T-helper 9 cell (primary cell): Measurements from ENCODE around the gene WDR46.

Source experiments
- DNase-seq: peaks from one replicate; pipeline ENCODE4 v3.0.0-alpha.2; 2020

The WDR46 gene

GRCh38 chr6:33313105-33313708, 24.2 kb upstream of the WDR46 start:
- no peak for DNase-seq

- peak; percentile 80 for DNase-seq
Measured at GRCh38 chr6:33312361-33313104, 23.5 kb upstream of the WDR46 start.

DNA sequence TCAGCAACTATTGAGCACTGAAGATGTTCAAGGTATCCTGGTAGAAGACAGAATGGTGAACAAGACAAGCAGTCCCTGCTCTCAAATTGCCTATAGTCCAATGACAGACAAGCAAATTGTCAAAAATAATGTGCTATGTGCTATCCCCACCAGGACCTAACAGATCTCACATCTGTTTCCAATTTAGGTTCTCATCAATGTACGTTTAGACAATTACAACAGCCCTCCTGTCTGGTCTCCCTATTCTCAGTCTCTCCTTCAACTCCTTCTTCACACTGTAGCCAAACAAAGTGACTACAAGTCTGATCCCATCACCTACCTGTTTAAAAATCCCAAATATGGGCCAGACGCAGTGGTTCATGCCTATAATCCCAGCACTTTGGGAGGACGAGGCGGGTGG, 17.3 kb upstream of the WDR46 start:
- DNase-seq = no peak

DNA sequence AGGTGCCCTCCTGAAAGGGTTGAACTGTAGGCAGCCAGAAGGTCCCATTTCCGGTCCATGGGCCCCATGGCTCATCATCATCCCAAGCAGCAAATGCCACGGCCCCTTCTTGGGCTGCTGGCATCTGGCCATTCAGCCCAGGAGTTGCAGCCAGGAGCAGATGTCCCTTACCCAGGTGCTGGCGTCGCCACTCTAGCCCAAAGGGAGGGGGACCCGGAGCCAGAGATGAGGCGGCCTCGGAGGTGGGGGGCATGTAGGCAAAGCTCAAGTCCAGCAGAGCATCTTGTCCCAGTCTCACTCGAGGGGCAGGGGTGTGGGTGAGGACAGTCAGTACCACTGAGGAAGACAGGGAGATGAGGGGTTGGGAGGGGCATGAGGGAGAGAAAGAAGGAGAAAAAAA, 16.0 kb upstream of the WDR46 start:
- DNase-seq = no peak

- DNase-seq = no peak
Measured at GRCh38 chr6:33304216-33304615, 15.2 kb upstream of the WDR46 start.

DNA sequence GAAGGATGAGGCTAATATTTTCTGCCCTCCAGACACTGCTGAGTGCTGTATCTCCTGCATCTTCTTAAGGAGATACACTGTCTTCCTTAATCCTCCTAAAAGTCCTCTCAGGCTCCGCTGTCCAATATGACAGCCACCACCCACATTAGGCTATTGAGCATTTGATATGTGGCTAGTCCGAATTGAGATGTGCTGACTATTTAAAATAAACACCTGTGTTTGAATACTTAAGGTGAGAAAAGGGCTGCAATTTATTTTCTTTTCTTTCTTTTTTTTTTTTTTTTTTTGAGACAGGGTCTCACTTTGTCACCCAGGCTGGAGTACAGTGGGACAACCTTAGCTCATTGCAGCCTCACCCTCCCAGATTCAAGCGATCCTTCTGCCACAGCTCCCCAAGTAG, 12.8 kb upstream of the WDR46 start:
- no peak for DNase-seq

DNA sequence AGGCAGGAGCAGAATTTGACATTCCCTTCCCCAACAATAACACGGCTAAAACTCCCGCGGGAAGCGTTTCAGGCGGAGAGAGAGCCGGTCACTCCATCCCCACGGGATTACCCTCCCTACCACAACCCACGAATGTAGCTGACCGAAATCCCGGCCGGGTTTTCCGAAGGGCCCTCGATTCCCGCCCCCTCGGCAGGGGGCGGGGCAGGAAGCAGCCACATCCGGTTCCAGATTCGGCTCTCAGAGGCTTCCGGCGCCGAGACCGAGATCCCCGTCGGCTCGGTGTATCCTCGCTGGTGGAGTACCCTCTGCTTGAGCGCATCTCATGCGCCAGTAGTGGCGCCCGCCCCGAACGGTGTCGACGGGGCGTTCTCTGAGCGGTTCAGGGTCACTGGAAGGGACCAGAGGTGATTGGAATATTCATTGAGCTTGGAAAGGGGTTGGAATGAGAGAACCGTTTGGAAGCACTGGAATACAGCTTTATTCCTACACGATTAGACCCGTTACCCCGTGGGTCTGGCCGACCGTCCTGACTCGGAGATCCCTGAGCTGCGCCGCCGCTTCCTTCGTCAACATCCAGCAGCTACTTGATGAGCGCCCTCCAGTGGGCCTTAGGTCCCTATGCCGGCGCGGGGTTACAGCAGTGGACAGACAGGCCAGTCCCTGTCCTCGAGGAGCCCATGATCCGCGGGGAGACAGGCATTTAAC, 10.4 kb upstream of the WDR46 start:
- peak; percentile 93 for DNase-seq

GRCh38 chr6:33298773-33299236, 9.8 kb upstream of the WDR46 start, which contains the start of gene RGL2:
TSS of gene RGL2 (minus strand) at chr6:33298942. CDS start at chr6:33298610, 332 bp downstream.
- peak; percentile 55 for DNase-seq

DNA sequence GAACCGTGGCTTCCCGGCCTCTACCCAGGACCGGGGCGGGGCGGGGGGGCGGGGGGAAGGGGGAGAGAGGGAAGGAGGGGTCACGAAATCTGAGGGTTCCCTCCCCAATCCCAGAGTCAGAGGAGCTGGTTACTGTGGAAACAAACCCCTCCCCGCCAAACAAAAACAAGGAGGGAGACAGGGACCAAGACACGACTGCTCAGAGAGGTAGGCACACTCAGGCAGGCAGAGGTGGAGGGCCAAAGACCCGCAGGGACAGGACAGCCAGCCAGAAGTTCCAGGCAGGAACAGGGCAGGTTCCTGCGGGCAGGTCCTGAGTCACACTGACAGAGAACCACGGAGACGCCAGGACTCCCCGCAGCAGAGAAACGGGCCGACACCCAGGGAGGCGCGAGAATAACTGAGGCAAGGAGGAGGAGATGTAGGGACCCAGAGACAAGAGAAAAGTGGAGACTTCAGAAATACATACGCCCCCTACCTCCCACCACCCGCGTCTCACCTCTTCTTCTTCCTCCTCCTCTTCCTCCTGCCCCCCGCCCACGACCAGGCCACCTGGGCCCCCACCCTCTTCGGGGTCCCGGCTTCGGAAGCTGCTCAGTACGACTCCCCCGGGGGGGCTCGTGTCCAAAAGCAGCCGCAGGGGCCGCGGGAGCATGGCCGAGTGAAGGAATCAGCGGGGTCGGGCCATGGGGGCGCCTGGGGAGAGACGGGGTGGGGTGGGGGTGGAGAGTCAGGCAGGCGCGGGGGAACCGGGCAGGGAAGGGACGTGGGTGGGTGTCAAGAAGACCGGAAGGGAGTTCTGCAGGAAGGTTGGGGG, 9.1 kb upstream of the WDR46 start:
- DNase-seq = peak; percentile 54

DNA sequence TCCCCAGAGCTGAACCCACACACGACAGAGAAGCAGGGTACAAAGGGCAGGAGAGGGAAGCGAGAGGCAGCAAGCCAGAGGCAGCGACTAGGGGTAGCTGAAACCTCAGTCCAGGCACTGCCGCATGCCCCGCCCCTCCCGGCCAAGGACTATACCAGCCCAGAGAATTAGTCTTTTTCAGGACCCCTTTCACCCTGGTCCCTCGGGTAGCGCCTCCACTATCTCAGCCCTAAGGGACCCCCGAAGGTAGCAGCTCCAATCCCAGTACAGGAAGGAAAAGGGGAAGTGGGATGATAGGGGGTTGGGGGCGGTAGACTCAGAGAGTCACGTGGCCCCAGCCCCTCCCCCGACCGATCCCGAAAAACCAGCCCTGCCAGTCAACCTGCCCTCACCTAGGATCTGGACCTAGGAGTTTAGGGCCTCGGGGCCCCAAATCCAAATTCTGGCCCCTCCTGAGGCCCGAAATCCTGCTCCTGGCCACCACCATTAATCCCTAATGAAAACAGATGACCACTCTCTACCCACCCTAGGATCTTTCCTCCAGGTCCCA, 8.4 kb upstream of the WDR46 start:
- no peak for DNase-seq

DNA sequence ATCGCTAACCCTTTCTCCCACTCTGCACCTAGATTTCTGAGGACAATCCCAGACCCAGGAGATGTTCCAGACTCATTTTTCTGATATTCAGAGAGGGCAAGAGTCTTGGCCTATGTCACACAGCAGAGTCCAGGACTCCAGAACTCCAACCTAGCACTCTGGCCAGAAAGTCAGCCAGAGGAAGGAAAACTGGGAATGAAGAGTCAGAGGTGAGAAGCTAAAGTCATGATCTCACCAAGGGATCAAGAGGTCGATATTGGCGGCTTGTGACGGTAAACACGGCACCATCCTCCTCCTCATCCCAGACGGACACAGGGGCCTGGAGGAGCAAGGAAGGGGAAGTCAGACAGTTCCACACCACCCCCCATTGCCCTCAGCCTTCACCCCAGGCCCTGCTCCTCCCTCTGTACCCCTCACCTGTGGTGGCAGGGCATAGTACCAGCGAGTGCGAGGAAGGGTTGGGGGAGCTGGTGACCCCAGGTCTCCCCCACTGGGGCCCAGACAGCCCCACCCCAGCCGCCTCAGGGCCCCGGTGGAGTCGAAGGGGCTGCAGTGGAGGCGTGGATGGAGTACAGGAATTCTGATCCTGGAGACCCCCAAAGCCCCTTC, 7.9 kb upstream of the WDR46 start:
- DNase-seq = no peak

GRCh38 chr6:33295621-33296369, 6.8 kb upstream of the WDR46 start:
- no peak for DNase-seq

- no peak for DNase-seq
Measured at GRCh38 chr6:33294086-33294823, 5.2 kb upstream of the WDR46 start.

- DNase-seq = no peak
Measured at GRCh38 chr6:33292996-33293682, 4.1 kb upstream of the WDR46 start.

DNA sequence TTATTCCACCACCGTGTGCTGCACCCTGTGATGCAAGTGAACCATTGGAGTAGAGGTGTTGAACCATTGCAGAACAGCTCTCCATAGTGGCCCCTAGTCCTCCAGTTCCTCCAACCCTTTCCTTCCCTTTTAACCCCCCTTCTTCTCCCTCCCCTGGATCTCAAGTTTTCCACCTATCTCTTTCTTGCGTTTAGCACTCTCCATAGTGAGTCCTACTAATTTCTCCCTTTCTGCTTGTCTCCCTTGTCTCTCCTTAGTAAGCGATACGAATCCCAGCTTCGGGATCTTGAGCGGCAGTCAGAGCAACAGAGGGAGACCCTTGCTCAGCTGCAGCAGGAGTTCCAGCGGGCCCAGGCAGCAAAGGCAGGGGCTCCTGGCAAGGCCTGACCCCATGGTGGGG, 1.4 kb upstream of the WDR46 start:
- no peak for DNase-seq

DNA sequence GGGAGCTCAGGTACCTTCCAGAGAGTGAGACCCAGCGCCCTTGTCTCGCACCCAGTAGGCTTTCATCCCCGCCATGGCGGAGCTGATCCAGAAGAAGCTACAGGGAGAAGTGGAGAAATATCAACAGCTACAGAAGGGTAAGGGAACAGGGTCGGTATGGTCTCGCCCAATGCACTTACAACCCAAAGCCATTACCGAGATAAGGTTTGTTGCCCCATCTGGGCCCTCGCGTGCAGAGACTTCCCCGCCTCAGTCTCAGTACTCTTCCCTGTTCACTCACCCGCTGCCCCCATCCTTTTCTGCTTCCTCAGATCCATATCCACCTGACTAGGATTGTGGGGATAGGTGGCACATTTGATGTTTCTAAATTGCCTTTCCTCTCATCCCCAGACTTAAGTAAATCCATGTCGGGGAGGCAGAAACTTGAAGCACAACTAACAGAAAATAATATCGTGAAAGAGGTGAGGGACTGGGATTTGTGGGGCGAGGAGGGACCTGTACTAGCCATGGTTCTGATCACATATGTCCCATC, 811 bp upstream of the WDR46 start:
- no peak for DNase-seq

DNA sequence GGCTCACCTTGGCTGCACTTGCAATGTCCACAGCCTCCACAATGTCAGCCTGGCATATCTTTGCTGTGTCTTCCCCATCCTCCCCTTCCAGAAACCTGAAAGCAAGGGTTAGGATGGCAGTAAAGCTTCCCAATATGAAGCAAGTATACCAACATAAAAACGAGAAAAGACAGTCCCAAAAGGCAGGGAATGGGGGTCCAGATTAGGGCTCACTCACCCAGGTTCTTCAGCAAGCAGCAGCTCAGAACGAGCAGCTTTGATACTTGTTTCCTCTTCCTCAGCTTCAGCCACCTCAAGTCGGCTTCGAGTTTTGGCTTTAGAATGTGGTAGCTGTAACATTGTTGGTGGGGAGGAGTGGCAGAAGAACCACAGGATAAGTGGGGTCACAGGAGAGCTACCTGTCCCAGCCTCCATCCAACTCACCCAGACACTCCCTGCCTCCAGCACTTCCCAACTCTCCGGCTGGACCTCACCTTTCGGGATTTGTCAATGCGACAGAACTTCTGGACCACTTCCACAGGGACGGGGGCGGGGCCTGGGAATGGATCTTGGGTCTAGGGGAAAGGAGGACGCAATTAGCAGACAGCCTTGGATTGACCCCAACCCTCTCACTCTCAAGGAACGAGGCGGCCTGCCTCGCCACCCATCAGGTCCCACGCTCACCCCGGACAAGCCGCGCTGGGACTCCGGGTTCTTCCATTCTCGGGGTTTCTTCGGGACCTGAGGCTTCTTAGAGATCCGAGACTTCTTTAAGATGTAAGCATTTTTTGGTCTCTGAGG, 708 bp downstream of the WDR46 start:
- DNase-seq = no peak

DNA sequence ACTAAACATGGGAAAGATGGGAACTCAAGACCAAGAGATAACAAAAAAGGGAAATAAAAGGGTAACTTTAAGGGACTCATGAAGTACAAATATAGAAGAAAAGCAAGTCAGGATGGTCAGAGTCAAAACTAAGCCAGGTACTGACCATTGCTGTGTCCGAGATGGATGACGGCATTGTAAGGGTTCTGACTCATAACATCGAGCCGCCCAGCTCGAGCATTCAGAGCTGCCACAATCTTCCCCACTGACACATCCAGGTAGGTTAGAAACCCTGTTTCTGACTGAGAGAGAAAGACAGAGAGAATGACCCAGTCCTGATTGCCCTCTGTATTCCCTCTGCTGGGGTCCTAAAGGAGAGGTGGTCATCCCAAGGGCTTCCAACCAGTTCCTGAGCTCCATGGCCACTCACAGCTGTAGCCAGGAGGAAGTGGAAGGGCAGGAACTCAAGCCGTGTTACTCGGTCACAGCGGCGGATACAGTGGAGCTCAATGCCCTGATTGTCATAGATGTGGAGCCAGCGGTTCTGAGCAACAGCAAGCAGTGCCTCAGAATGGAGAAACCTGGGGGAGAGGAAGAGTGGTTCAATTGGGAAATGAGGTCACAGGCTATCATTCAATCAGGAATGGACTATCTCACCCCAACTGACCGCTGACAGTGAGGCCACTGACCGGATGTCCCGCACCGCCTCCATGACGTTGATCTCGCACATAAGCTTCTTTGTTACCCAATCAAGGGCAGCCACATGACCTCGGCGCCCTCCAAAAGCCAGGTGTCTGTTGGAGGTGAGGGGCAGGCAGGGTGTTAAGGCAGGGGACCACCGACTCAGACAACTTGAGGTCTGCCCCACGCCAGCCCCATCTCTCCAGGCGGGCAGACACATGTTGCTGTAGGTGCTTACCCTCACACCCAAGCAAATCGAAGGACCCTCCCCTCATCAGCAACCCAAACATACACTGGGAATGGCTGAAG, 1.8 kb downstream of the WDR46 start:
- no peak for DNase-seq
